ENCODE results near the gene TMEM82.

GRCh38 chr1:15748264-15748663, 6.0 kb downstream of the TMEM82 start:
- TF ChIP-seq CTCF (IDR thresholded peaks at IDR 0.05; ENCODE audit: low read depth, low read length): no peak
- TF ChIP-seq EZH2phosphoT487 (IDR thresholded peaks at IDR 0.05; ENCODE audit: low read depth): no peak
